H9 (cell line): ENCODE measurements around the gene CD226. TPM values are rescaled to one million over a fixed set of nuclear protein-coding genes. Genes with fewer than 3 reads are reported as not detected.

Experiments
- DNase-seq: peaks from one replicate; pipeline ENCODE4 v3.0.0-alpha.2; 2017
- H2AFZ ChIP-seq: one replicate; pipeline ENCODE4 v1.6.1; 2013; ENCODE audit warnings: mild to moderate bottlenecking, low read length, control low read depth, moderate library complexity
- H2AK5ac ChIP-seq: 2 replicates; pipeline ENCODE4 v1.6.1; 2013; ENCODE audit warnings: low read length, control low read depth, mixed read lengths; ENCODE audit not compliant: insufficient read length
- H2BK120ac ChIP-seq: one replicate; pipeline ENCODE4 v1.6.1; 2013; ENCODE audit warnings: low read depth, mild to moderate bottlenecking, low read length, control low read depth, inconsistent platforms; ENCODE audit not compliant: poor library complexity, severe bottlenecking
- H2BK12ac ChIP-seq: 2 replicates; pipeline ENCODE4 v1.6.1; 2013; ENCODE audit warnings: low read length, control low read depth, mixed read lengths, low read depth; ENCODE audit not compliant: insufficient read length
- H2BK15ac ChIP-seq: 2 replicates; pipeline ENCODE4 v1.6.1; 2013; ENCODE audit warnings: low read depth, low read length, control low read depth
- H2BK20ac ChIP-seq: one replicate; pipeline ENCODE4 v1.6.1; 2013; ENCODE audit warnings: low read depth, mild to moderate bottlenecking, low read length, control low read depth, inconsistent platforms; ENCODE audit not compliant: poor library complexity, severe bottlenecking
- H2BK5ac ChIP-seq: 2 replicates; pipeline ENCODE4 v1.6.1; 2013; ENCODE audit warnings: low read length, control low read depth, mixed read lengths; ENCODE audit not compliant: insufficient read length
- H3K14ac ChIP-seq: 2 replicates; pipeline ENCODE4 v1.6.1; 2013; ENCODE audit warnings: low read length, control low read depth; ENCODE audit not compliant: insufficient read depth
- H3K18ac ChIP-seq: 2 replicates; pipeline ENCODE4 v1.6.1; 2013; ENCODE audit warnings: low read depth, mild to moderate bottlenecking, mixed read lengths, low read length, control low read depth; ENCODE audit not compliant: insufficient read length
- H3K23ac ChIP-seq: 2 replicates; pipeline ENCODE4 v1.6.1; 2013; ENCODE audit warnings: low read length, control low read depth, mixed read lengths, low read depth; ENCODE audit not compliant: insufficient read length
- H3K23me2 ChIP-seq: 2 replicates; pipeline ENCODE4 v1.6.1; 2013; ENCODE audit warnings: low read depth, mild to moderate bottlenecking, mixed read lengths, low read length, control low read depth; ENCODE audit not compliant: insufficient read length, poor library complexity, severe bottlenecking
- H3K27ac ChIP-seq: 2 replicates; pipeline ENCODE4 v1.5.1; 2013; ENCODE audit warnings: low read length, control low read depth, mixed read lengths, low read depth; ENCODE audit not compliant: insufficient read length
- H3K27me3 ChIP-seq: 2 replicates; pipeline ENCODE4 v1.6.1; 2013; ENCODE audit warnings: low read length, control low read depth, inconsistent platforms; ENCODE audit not compliant: insufficient read depth
- H3K4ac ChIP-seq: 2 replicates; pipeline ENCODE4 v1.6.1; 2013; ENCODE audit warnings: low read depth, mild to moderate bottlenecking, control low read depth, inconsistent platforms, low read length, moderate library complexity
- H3K4me1 ChIP-seq: 2 replicates; pipeline ENCODE4 v1.6.1; 2013; ENCODE audit warnings: low read length, control low read depth, inconsistent platforms; ENCODE audit not compliant: insufficient read depth
- H3K4me2 ChIP-seq: 2 replicates; pipeline ENCODE4 v1.6.1; 2013; ENCODE audit warnings: low read length, control low read depth, mixed read lengths; ENCODE audit not compliant: insufficient read length, insufficient read depth
- H3K56ac ChIP-seq: 2 replicates; pipeline ENCODE4 v1.6.1; 2013; ENCODE audit warnings: low read depth, mild to moderate bottlenecking, mixed read lengths, low read length, control low read depth; ENCODE audit not compliant: insufficient read length
- H3K79me1 ChIP-seq: 2 replicates; pipeline ENCODE4 v1.6.1; 2013; ENCODE audit warnings: low read depth, mild to moderate bottlenecking, moderate library complexity, low read length, control low read depth, inconsistent platforms; ENCODE audit not compliant: insufficient read depth, poor library complexity, severe bottlenecking
- H3K79me2 ChIP-seq: 2 replicates; pipeline ENCODE4 v1.6.1; 2013; ENCODE audit warnings: low read length, control low read depth, inconsistent platforms; ENCODE audit not compliant: insufficient read depth
- H3K9ac ChIP-seq: 2 replicates; pipeline ENCODE4 v1.6.1; 2013; ENCODE audit warnings: low read length, control low read depth, mixed read lengths; ENCODE audit not compliant: insufficient read length; ENCODE audit errors: extremely low read depth
- H3K9me3 ChIP-seq: one replicate; pipeline ENCODE4 v1.6.1; 2013; ENCODE audit warnings: low read depth, low read length, inconsistent platforms; ENCODE audit not compliant: control insufficient read depth
- H3T11ph ChIP-seq: one replicate; pipeline ENCODE4 v1.6.1; 2013; ENCODE audit warnings: mild to moderate bottlenecking, low read length, control low read depth, inconsistent platforms
- H4K20me1 ChIP-seq: one replicate; pipeline ENCODE4 v1.6.1; 2013; ENCODE audit not compliant: control insufficient read depth, insufficient read length, insufficient read depth
- H4K5ac ChIP-seq: 2 replicates; pipeline ENCODE4 v1.6.1; 2013; ENCODE audit warnings: low read depth, mild to moderate bottlenecking, mixed read lengths, low read length, control low read depth; ENCODE audit not compliant: insufficient read length
- H4K8ac ChIP-seq: replicated peaks from 2 replicates; pipeline ENCODE4 v1.6.1; 2013; ENCODE audit warnings: low read length, control low read depth, mixed read lengths, low read depth; ENCODE audit not compliant: insufficient read length
- H4K91ac ChIP-seq: 2 replicates; pipeline ENCODE4 v1.6.1; 2013; ENCODE audit warnings: low read depth, mild to moderate bottlenecking, moderate library complexity, mixed read lengths, low read length, control low read depth; ENCODE audit not compliant: insufficient read length
- H3K27ac Mint-ChIP-seq, 3 experiments: 2 replicates in 2 of 3; 3 replicates in 1 of 3; pipeline ENCODE4 v1.8.0; 2020 to 2021; ENCODE audit warnings: mixed read lengths in 3 of 3, mild to moderate bottlenecking in 1 of 3, moderate library complexity in 1 of 3
- H3K27me3 Mint-ChIP-seq: 2 replicates; pipeline ENCODE4 v1.8.0; 2021; ENCODE audit warnings: low read depth, mild to moderate bottlenecking, moderate library complexity, mixed read lengths
- H3K36me3 Mint-ChIP-seq, 3 experiments: 2 replicates in 2 of 3; 3 replicates in 1 of 3; pipeline ENCODE4 v1.8.0; 2020 to 2021; ENCODE audit warnings: low read depth in 3 of 3, mixed read lengths in 3 of 3; ENCODE audit not compliant: insufficient read depth in 1 of 3
- H3K4me1 Mint-ChIP-seq, 2 experiments: 2 replicates each; pipeline ENCODE4 v1.8.0; 2020; ENCODE audit warnings: mixed read lengths in 2 of 2
- H3K4me3 Mint-ChIP-seq, 2 experiments: 2 replicates in 1 of 2; 3 replicates in 1 of 2; pipeline ENCODE4 v1.8.0; 2020 to 2021; ENCODE audit warnings: mild to moderate bottlenecking in 2 of 2, mixed read lengths in 2 of 2, moderate library complexity in 1 of 2
- H3K9me3 Mint-ChIP-seq, 2 experiments: 2 replicates in 1 of 2; 3 replicates in 1 of 2; pipeline ENCODE4 v1.8.0; 2020; ENCODE audit warnings: mild to moderate bottlenecking in 2 of 2, mixed read lengths in 2 of 2, moderate library complexity in 1 of 2
- CTCF ChIP-seq: fragments of 200-600 bp; sonication (generic); conservative IDR thresholded peaks from 3 replicates; pipeline ENCODE4 v1.8.0; 2021; ENCODE audit warnings: antibody characterized with exemption, mild to moderate bottlenecking
- WGBS: extraction: QIAGEN DNeasy Blood & Tissue Kit; methylation state at CpG from one replicate; pipeline ENCODE4 v1.1.7; 2013; ENCODE audit warnings: missing lambda C conversion rate, low lambda C conversion rate, mixed read lengths; ENCODE audit not compliant: insufficient read length; ENCODE audit errors: extremely low coverage; 5-methylcytosine and 5-hydroxymethylcytosine counted together
- total RNA-seq: library from RNA; stranded (reverse); gene quantifications from 2 replicates; pipeline ENCODE4 v1.2.1, GENCODE V29; 2021

CD226 gene
- total RNA-seq, 1 experiment from 2014 or later: not detected

DNA sequence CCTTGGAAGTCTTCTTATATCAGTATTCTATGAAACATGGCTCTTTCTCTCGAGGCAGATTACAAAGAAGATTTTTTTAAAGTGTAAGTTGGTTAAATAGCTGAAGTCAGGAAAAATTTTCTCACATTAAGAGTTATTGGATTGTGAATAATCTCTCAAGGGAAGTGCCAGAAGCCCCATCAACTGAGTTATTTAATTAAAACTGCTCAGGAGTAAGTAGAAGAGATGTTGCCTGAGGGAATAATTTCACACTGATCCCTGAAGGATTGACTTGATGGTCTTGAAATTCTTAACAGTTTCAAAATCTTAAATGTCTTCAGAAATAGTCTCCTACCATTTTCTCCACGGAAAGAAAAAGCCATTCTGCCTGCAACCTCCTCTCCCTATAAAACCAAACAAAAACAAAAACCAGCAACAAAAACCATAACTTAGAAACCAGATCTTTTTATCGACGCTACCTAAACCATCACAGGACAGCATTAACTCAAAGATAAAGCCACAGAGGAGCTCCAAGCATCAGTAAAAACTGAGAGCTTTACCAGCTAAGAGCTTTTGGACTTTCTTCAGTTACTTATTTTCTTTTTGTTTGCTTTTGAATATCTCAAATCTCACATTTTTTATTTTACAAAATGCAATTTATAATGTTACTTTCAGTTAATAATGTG, 12.9 kb downstream of the CD226 start:
- Mint-ChIP-seq H3K36me3 (no peaks in the 10 kb centered on the region), H3K4me3 (no peak overlapping the region), H3K27me3 (no peaks in the 10 kb centered on the region), H3K27ac (no peak overlapping the region), H3K4me1 (peaks cover 2 to 3% of the 10 kb centered on the region in 2 experiments; a peak in 2 of 4 replicates), H3K9me3 (no peaks in the 10 kb centered on the region)
- no peak overlapping the region for H3K14ac ChIP-seq
- H3K4ac ChIP-seq: no peak overlapping the region
- H2BK120ac ChIP-seq: no peak overlapping the region
- no peaks in the 10 kb centered on the region for H3K4me1 ChIP-seq
- no peaks in the 10 kb centered on the region for H3K9me3 ChIP-seq
- no peak overlapping the region for H4K5ac ChIP-seq
- no peak overlapping the region for H3K27ac ChIP-seq
- H3K56ac ChIP-seq: no peak overlapping the region
- no peak overlapping the region for H3K4me2 ChIP-seq
- H3K79me1 ChIP-seq: no peaks in the 10 kb centered on the region
- no peak overlapping the region for H2BK12ac ChIP-seq
- H3K23me2 ChIP-seq: no peaks in the 10 kb centered on the region
- H4K91ac ChIP-seq: no peak overlapping the region
- no peaks in the 10 kb centered on the region for H3K27me3 ChIP-seq
- H2BK20ac ChIP-seq: no peak overlapping the region
- no peak for DNase-seq
- H3K18ac ChIP-seq: no peak overlapping the region
- no peak for TF ChIP-seq CTCF
- H4K8ac ChIP-seq: no peak overlapping the region
- no peaks in the 10 kb centered on the region for H4K20me1 ChIP-seq
- H2AK5ac ChIP-seq: no peak overlapping the region
- H2BK5ac ChIP-seq: no peak overlapping the region
- H3K79me2 ChIP-seq: no peaks in the 10 kb centered on the region
- no peak overlapping the region for H2BK15ac ChIP-seq
- no peak overlapping the region for H3T11ph ChIP-seq
- no peak overlapping the region for H2AFZ ChIP-seq
- no peak overlapping the region for H3K23ac ChIP-seq
- WGBS: no CpG with 5 or more reads among the region's 4 CpGs
- no peak overlapping the region for H3K9ac ChIP-seq
